Neural progenitor cell (in vitro differentiated cells): ENCODE results near the gene DDX10.

ENCODE experiments used
- CTCF ChIP-seq: fragments of 200-600 bp; sonication (generic); IDR thresholded peaks from 2 replicates; pipeline ENCODE4 v1.5.1; 2017; ENCODE audit warnings: antibody characterized with exemption, mild to moderate bottlenecking
- EZH2 ChIP-seq: fragments of 200-600 bp; sonication (generic); IDR thresholded peaks from 2 replicates; pipeline ENCODE4 v1.6.1; 2017; ENCODE audit warnings: antibody characterized with exemption, mild to moderate bottlenecking, moderate library complexity
- EZH2phosphoT487 ChIP-seq: fragments of 200-600 bp; sonication (generic); IDR thresholded peaks from 2 replicates; pipeline ENCODE4 v1.6.1; 2017; ENCODE audit warnings: antibody characterized with exemption

DNA sequence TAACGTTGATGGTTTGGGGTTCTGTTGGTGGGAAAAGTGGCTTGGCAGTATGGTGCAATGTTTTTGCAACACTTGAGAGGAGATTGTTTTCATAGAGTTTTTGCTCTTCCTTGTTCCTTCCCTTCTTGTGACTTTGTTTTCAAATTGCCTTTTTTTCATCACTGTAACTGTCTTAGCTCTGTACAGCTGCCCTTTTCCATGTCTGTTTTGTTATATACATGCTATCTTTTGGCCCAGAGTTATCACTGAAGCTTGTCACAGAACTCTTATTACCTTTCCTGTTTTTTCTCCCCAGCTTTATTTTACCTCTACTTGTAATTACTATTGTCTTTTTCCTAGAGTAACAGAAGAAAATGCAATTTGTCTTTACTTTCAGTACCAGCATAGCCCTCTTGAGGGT is 154.1 kb downstream of the DDX10 start:
- TF ChIP-seq CTCF (no peak), EZH2 (no peak), EZH2phosphoT487 (no peak)
